GM18520 (cell line): ENCODE results near the gene KLHL26.
"Not testable (repeated sequence)": the region's sequence is repeated elsewhere in the genome, so short reads cannot be mapped to it uniquely, and the experiment has no call there.

ENCODE experiments used
- ATAC-seq: cut with Tn5 transposase; IDR thresholded peaks from one replicate; pipeline ENCODE4 v1.9.1; 2021; ENCODE audit not compliant: unreplicated experiment

KLHL26 gene

DNA sequence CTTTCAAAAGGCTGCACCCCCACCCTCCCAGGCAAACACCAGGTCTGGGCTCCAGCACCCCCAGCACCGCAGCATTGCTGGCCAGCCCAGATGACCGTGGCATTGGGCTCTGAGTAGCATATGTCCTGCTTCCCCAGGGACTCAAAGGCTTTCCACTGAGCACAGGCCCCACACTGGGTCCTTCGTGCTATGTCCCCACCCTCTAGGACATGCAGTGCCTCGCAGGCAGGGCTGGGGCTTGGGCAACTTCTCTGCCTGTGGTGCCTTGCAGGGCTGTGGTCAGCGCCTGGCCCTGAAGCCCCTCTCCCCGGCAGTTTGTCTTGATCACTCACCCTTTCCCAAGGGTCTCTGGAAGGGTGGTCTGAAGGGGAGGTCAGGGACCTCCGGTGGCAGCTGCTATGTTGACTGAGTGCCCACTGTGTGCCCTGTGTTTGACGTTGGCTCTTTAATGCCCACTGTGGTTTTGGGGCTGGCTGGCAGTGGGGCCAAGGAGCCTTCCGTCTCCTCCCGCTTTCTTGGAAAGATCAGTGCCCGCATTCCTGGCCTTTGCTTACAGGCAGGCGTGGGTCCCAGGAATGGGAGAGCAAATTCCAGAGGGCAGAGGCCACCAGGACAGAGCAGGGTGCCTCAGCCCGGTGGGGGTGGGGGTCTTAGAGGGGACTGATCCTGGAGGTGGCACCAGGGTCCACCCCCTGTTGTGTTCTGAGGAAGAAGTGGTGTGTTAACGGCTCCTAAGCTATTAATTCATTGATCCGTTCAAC lies 26.3 kb downstream of the KLHL26 start:
- ATAC-seq, result no peak

DNA sequence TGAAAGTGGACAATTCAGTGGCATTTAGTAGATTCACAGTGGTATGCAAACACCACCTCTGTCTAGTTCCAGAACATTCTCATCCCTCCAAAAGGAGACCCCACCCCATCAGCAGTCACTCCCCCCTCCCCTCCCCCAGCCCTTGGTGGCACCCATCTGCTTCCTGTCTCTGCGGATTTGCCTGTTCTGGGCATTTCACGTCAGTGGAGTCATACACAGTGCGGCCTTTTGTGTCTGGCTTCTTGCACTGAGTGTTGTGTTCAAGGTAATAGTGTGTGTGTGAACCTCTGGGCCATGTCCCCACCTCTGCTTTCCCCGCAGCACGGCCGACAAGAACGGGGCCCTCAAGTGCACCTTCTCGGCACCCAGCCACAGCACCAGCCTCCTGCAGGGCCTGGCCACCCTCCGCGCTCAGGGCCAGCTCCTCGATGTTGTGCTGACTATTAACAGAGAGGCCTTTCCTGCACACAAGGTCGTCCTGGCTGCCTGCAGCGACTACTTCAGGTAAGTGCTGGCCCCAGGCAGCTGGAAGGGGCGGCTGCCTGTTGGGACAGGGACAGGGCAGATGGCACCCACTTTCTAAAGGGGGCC lies 27.2 kb downstream of the KLHL26 start:
- no peak for ATAC-seq

DNA sequence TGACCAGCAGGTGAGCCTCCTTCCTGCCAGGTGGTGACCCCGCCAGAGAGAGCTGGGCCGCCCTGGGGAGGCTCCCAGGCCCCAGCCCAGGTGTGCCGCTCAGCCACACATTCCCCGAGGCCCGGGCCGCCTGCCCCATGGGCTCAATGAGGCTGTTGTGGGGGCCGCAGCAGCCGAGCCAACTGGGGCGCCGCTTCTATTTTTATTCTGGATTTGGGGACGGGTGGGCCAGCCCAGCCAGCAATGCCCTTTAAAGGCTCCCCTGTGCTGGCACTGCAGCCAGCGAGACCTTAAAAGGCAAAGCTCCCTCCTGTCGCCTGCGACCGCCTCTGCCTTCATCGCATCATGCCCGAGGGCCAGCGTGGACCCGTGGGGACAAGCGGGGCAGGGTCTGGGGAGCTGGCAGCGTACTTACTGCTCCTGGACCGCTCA lies 29.0 kb downstream of the KLHL26 start:
- no peak for ATAC-seq

DNA sequence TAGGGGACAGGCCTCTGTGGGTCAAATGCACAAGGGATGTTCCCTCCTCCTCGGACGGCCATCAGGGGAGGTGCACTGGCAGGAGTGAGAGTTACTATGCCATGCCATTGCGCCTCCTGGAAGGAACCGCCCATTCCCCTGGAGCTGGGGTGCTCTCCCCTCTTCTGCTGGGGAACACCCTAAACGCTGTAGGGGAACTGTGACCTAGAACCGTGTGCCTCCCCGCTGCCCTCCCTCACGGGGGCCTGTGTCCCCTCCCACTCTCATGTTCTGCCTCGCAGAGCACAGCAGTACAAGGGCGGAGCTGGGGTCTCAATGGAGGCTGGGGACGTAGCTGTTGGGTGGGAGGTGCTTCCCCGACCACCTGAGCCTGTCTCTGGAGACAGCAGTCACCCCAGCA lies 29.5 kb downstream of the KLHL26 start:
- no peak for ATAC-seq

DNA sequence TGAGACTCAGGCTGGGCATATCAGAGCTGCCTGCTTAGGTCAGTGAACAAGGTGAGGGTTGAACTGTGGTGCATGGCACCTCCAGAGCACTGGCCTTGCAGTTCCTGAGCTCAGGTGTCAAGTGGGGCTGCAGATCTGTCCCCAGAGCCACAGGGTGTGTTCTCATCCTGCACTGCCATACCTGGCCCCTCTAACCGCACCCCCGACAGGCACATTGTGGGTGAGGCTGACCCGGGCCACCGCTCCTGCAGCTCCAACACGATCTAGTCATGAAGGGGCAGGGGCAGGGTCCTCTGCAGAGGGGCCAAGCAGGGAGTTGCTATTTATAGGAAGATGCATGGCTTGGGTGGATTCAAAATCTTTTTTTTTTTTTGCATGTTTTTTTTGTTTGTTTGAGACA lies 30.0 kb downstream of the KLHL26 start:
- no peak for ATAC-seq

DNA sequence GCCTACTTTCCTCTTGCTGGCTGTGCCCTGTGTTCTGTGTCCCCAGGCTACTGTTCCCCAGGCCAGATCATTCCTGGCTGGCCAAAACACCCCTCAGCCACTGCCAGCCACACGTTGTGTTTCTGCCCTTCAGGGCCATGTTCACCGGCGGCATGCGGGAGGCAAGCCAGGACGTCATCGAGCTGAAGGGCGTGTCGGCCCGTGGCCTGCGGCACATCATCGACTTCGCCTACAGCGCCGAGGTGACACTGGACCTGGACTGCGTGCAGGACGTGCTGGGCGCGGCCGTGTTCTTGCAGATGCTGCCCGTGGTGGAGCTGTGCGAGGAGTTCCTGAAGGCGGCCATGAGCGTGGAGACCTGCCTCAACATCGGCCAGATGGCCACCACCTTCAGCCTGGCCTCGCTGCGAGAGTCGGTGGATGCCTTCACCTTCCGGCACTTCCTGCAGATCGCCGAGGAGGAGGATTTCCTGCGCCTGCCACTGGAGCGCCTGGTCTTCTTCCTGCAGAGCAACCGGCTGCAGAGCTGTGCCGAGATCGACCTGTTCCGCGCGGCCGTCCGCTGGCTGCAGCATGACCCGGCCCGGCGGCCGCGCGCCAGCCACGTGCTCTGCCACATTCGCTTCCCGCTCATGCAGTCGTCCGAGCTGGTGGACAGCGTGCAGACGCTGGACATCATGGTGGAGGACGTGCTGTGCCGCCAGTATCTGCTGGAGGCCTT lies 30.9 kb downstream of the KLHL26 start:
- ATAC-seq, result no peak

GRCh38 chr19:18668252-18668631 lies 31.4 kb downstream of the KLHL26 start:
- no peak for ATAC-seq

DNA sequence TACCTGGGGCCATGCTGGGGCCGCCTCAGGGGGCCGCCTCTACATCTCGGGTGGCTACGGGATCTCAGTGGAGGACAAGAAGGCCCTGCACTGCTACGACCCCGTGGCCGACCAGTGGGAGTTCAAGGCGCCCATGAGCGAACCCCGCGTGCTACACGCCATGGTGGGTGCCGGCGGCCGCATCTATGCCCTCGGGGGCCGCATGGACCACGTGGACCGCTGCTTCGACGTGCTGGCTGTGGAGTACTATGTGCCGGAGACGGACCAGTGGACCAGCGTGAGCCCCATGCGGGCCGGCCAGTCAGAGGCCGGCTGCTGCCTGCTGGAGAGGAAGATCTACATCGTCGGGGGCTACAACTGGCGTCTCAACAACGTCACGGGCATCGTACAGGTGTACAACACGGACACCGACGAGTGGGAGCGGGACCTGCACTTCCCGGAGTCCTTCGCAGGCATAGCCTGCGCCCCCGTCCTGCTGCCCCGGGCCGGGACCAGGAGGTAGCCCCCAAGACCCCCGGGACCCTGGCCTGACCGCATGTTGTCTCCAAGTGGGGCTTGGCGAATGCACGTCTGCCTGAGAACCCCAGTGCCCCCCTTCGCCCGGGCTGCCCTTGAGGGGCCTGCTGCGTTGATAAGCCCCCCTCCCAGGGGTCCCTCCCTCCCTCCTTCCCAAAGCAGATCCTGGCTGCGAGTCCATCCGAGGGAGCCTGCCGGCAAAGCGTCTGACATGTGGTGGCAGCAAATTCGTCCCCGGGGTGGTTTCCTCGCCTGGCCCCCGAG lies 32.1 kb downstream of the KLHL26 start:
- no peak for ATAC-seq

DNA sequence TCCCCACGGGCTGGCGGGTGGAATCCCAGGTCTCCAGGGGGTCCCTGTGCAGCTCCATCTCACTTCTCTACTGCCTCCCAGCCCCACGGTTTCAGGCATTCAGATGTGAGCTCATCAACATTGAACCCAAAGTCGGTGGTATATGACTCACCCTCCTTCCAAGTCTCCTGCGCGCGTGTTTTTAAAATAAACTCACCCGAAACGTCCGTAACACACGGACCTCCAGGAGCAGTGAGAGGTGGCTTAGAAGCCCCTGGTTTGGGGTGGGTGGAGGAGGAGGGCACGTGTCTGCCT lies 32.6 kb downstream of the KLHL26 start:
- ATAC-seq, result no peak

GRCh38 chr19:18669883-18670282 lies 33.1 kb downstream of the KLHL26 start:
- no peak for ATAC-seq

DNA sequence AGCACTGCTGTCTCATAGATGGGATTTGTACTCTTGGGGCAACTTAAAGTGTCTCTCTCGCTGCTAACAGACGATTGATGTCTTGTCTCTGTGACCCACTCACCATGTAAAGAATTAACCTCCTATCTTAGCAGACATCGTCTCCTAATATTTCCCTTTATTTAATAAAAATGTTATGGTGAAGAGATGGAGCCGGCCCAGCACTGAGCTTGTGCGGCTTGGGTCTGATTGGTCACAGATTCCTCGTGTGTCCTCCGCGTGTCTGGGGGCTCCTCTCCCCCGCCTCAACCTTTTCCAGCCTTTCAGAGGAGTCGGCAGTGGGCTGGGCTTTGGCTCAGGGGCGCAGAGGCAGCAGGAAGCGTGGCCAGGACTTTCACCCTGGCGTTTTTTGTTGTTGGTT lies 33.5 kb downstream of the KLHL26 start:
- ATAC-seq, result no peak

- no peak for ATAC-seq
Observed at GRCh38 chr19:18671303-18672043, 34.6 kb downstream of the KLHL26 start.

DNA sequence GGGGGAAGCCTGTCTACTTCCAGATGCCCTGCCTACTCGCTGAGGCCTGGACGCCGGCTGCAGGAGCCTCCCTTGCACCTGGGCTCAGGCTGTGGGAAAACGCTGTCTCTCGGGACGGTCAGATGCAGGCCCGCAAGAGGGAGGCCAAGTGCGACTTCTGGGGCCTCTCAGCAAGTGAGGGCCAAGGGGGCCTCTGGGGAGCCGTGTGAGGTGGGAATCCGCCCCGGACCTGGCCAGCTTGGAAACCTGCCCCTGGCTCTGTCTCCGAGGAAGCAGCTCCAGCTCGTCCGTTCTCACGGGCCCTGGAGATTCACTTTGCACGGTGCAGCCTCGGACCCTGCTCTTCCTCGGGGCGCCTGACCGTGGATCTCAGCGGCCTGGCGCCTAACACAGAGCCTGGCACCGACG lies 35.2 kb downstream of the KLHL26 start:
- ATAC-seq, result no peak

DNA sequence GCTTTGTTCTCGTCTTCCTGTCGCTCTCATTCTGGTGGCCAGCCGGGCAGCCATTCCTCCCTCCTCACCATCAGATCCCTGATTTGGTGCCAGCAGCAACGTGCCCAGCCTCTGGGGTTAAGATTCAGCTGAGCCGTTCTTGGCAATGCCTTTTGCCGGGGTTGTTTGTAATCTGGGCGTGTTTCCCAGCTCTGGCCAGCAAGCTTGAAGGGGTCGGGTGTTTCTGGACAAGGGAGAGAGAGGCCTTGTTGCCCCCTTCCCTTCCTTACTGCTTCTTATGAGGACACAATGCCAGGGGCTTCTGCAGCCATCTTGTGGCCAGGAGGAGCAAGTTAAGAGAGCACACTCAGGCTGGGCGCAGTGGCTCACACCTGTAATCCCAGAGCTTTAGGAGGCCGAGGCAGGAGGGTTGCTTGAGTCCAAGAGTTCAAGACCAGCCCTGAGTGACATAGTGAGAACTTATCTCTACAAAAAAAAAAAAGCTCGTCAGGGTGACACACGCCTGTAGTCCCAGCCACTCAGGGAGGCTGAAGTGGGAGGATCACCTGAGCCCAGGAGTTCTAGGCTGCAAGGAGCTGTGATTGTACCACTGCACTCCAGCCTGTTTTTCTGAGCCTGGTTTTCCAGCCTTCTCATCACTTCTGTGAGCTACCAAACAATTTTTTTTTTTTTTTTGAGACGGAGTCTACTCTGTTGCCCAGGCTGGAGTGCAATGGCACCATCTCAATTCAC lies 35.9 kb downstream of the KLHL26 start:
- ATAC-seq, result no peak

DNA sequence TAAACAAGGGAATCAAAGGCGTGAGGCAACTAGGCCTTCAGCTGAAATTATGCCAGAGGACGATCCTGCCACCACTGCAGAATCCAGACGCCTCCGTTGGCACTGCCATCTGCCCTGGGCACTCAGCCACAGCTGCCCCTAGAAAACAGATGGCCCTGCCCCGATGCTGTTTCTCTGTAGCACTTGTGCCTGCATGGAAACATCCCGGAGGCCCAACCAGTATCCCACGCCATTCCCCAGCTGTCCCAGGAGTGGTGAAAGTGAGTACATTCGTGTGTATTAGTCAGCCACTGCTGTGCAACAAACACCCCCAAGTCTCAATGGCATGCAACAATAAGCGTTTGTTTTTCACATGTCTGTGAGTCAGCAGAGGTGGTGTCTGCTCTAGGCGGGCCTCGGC lies 37.8 kb downstream of the KLHL26 start:
- ATAC-seq, result no peak

DNA sequence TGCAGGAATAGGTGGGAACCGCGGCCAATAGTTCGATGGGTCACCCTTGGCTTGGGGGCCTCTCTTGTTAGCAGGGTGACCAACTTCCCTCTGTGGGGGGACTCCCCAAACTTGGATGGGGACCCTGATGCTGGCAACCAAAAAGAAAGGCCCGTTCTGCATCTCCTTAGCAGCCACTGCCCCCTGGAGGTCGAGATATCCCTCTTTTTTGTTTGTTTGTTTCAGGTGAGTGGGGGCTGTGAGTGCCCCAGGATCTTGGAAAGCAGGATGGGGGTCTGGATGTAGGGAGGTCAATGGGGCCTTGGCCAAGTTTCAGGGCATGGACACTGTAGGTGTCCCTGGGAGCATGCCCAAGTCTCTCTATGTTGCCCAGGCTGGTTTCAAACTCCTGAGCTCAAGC lies 39.0 kb downstream of the KLHL26 start:
- no peak for ATAC-seq

- ATAC-seq, result no peak
Observed at GRCh38 chr19:18676692-18677091, 39.9 kb downstream of the KLHL26 start.

- ATAC-seq, result no peak
Observed at GRCh38 chr19:18677156-18677555, 40.3 kb downstream of the KLHL26 start.

- ATAC-seq, result not testable (repeated sequence)
Observed at GRCh38 chr19:18680148-18680547, 43.3 kb downstream of the KLHL26 start.

GRCh38 chr19:18682807-18683108 lies 45.9 kb downstream of the KLHL26 start:
- no peak for ATAC-seq
